MCF 10A (cell line): ENCODE measurements around the gene SMAGP. TPM values are rescaled to one million over a fixed set of nuclear protein-coding genes. Genes with fewer than 3 reads are reported as not detected.

Source experiments
- BruUV-seq: library from RNA; stranded (reverse); fragments of 400-500 nt; replicated peaks from 2 replicates; lab custom pipeline; 2021; lab: Mats Ljungman, UMichigan
- CTCF ChIA-PET: fragments of 300-600 bp; sonication (Branson Sonifier 250); formaldehyde crosslinking; extraction: SDS; loops from one replicate; lab custom pipeline; 2021; ENCODE audit warnings: antibody characterized with exemption, inconsistent platforms; lab: Yijun Ruan, JAX
- POLR2A ChIA-PET: fragments of 300-600, 350-650 bp; sonication (Branson Sonifier 250); formaldehyde crosslinking; extraction: SDS; loops from one replicate; lab custom pipeline; 2020; ENCODE audit warnings: antibody characterized with exemption, inconsistent platforms; lab: Yijun Ruan, JAX
- DNase-seq: peaks from one replicate; pipeline ENCODE4 v3.0.0-alpha.2; 2018; ENCODE audit not compliant: unreplicated experiment
- H3K27ac Mint-ChIP-seq: one replicate; pipeline ENCODE4 v1.8.0; 2022; ENCODE audit warnings: mild to moderate bottlenecking, low read depth, mixed read lengths; ENCODE audit not compliant: unreplicated experiment
- H3K27me3 Mint-ChIP-seq: one replicate; pipeline ENCODE4 v1.8.0; 2022; ENCODE audit warnings: mixed read lengths; ENCODE audit not compliant: insufficient read depth, unreplicated experiment
- H3K36me3 Mint-ChIP-seq: one replicate; pipeline ENCODE4 v1.8.0; 2022; ENCODE audit warnings: mild to moderate bottlenecking, moderate library complexity, mixed read lengths; ENCODE audit not compliant: insufficient read depth, unreplicated experiment
- H3K4me1 Mint-ChIP-seq: one replicate; pipeline ENCODE4 v1.8.0; 2022; ENCODE audit warnings: mixed read lengths; ENCODE audit not compliant: insufficient read depth, unreplicated experiment
- H3K4me3 Mint-ChIP-seq: one replicate; pipeline ENCODE4 v1.8.0; 2022; ENCODE audit warnings: mild to moderate bottlenecking, moderate library complexity, mixed read lengths; ENCODE audit not compliant: unreplicated experiment
- H3K9me3 Mint-ChIP-seq: one replicate; pipeline ENCODE4 v1.8.0; 2022; ENCODE audit warnings: mixed read lengths; ENCODE audit not compliant: unreplicated experiment
- intact Hi-C: fragments of 100-400 bp; cut with micrococcal nuclease; formaldehyde crosslinking; loops from 2 replicates; pipeline ENCODE4 v1.14.1; 2022
- total RNA-seq: library from RNA; stranded (reverse); gene quantifications from 2 replicates; pipeline ENCODE4 v1.2.3, GENCODE V29; 2022
- TF ChIP-seq, protein P1 (sequence below): fragments of 200-600 bp; IDR thresholded peaks from one replicate; pipeline ENCODE4 v1.8.0; 2022; ENCODE audit warnings: antibody characterized with exemption, mild to moderate bottlenecking; ENCODE audit not compliant: unreplicated experiment

The SMAGP gene
- total RNA-seq, 1 experiment from 2014 or later: 17.4 TPM

DNA sequence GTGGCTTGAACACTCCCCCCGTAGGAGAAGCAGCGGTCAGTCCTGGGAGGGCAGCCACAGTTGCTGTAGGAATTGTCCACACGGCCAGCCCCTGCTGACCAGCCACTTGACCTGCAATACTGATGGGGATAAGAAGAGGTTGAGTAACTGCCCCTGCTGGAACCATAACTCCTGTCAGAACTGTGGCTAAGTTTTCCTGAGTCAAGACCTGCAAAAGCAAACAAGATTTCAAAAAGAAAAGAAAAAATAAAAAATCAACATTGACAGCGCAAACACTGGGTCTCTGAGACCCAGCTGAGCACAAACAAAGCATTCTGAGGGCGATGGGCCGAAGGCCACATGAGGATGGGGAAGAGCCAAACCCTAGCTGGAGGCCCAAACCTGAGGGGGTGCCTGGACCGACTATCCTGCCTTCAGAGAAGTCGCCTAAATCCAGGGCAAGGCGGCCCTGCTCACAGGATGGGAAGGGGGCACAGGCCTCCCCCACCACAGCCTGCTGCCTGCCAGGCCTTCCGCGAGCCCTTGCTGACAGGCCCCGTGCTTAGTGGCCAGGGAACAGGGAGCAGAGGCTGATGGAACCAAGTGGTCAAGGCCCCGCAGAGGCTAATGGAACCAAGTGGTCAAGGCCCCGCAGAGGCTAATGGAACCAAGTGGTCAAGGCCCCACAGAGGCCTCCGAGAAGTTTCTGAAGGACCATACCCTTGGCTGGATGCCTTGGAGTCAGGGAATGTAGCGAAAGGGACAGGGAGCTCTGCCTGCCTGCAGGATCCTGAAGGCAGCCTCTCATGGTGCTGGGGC is 71.4 kb downstream of the SMAGP start:
- CTCF ChIA-PET: no interaction called here
- H3K27me3 Mint-ChIP-seq: no peaks in the 10 kb centered on the region

DNA sequence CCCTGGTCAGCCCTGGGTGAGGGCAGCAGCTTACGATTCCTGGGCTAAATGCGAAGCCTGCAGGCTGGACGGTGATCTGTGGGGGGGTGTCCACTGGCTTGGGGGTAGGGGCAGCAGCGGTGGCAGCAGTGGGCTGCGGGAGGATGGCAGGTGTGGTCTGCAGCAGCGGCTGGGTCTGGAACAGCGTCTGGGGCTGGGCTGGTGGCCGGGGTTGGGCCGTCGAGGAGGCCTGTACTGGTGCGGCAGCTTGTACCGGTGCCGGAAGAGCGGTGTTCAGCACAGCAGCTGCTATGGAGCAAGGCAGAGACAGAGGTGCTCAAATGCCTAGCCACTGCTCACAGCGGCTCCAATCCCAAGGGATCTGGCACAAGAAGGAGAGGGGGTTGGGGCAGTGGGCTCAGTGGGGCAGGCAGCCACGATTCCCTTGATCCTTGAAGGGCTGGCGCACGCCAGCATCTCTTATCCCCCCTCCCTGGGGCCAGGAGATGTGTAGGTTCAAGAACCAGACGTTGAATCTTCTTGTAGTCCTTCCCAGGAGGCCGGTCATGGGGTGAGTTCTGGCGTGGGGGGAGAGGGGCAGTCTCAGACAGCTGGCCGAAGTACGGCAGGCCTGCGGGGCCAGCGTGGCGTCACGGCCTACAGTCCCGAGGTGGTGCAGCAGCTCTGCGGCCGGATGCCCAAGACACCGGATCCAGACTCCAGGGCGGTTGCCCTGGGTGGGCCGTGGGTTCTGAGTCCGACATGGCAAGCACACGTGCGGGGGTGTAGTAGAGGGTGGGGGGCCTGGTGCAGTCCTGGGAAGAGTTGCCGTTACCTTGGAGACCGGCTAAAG is 72.3 kb downstream of the SMAGP start:
- Mint-ChIP-seq H3K36me3 (no peaks in the 10 kb centered on the region), H3K27me3 (no peaks in the 10 kb centered on the region), H3K4me3 (no peak overlapping the region), H3K27ac (no peak overlapping the region), H3K4me1 (no peaks in the 10 kb centered on the region), H3K9me3 (no peaks in the 10 kb centered on the region)
- CTCF ChIA-PET: interaction anchor here (0.6 kb wide), 1 partner anchor 25 kb away, joined by 3 read pairs; no protein-coding TSS in a partner anchor
- TF ChIP-seq, protein P1, sequence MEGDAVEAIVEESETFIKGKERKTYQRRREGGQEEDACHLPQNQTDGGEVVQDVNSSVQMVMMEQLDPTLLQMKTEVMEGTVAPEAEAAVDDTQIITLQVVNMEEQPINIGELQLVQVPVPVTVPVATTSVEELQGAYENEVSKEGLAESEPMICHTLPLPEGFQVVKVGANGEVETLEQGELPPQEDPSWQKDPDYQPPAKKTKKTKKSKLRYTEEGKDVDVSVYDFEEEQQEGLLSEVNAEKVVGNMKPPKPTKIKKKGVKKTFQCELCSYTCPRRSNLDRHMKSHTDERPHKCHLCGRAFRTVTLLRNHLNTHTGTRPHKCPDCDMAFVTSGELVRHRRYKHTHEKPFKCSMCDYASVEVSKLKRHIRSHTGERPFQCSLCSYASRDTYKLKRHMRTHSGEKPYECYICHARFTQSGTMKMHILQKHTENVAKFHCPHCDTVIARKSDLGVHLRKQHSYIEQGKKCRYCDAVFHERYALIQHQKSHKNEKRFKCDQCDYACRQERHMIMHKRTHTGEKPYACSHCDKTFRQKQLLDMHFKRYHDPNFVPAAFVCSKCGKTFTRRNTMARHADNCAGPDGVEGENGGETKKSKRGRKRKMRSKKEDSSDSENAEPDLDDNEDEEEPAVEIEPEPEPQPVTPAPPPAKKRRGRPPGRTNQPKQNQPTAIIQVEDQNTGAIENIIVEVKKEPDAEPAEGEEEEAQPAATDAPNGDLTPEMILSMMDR: no peak
- BruUV-seq: no TSS peak
- no peak for DNase-seq
- POLR2A ChIA-PET: interaction anchor here (0.6 to 1.6 kb wide), 3 partner anchors 26 to 688 kb away, joined by 3 to 4 read pairs (median 4); no protein-coding TSS in a partner anchor
- intact Hi-C loops: no loop called here

More for the DNA sequence above, 71.4 kb downstream of the SMAGP start:
- BruUV-seq: no TSS peak
- TF ChIP-seq, protein P1: no peak
- POLR2A ChIA-PET: interaction anchor here (0.7 kb wide), 1 partner anchor 689 kb away, joined by 3 read pairs; no protein-coding TSS in a partner anchor
- no peak for DNase-seq
- no peak overlapping the region for H3K4me3 Mint-ChIP-seq
- intact Hi-C loops: no loop called here
- no peaks in the 10 kb centered on the region for H3K36me3 Mint-ChIP-seq
- H3K9me3 Mint-ChIP-seq: no peaks in the 10 kb centered on the region
- H3K27ac Mint-ChIP-seq: no peak overlapping the region
- H3K4me1 Mint-ChIP-seq: no peaks in the 10 kb centered on the region

DNA sequence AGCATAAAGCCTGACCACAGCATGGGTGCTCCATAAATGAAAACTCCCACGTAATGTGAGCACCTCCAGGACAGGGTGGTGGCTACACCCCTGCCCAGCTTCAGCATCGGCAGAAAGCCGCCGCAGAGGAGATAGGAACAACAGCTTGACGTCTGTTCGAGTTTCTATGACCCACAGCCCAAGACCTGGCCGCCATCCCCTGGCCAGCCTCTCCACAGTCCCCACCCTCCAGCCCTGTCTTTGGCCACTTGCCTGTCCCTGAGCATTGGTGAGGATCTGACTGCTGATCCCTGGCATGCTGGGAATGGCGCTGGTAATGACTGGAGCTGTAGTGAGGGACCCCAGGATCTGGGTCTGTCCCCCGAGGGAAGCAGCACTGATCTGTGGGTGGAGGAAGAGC is 73.7 kb downstream of the SMAGP start:
- no peaks in the 10 kb centered on the region for H3K9me3 Mint-ChIP-seq
- ChIA-PET POLR2A (interaction anchor here (1.6 kb wide), 1 partner anchor 25 kb away, joined by 4 read pairs; no protein-coding TSS in a partner anchor), CTCF (no interaction called here)
- intact Hi-C loops: no loop called here
- no peaks in the 10 kb centered on the region for H3K4me1 Mint-ChIP-seq
- H3K27ac Mint-ChIP-seq: no peak overlapping the region
- TF ChIP-seq, protein P1: no peak
- H3K27me3 Mint-ChIP-seq: no peaks in the 10 kb centered on the region
- no peak for DNase-seq
- H3K4me3 Mint-ChIP-seq: no peak overlapping the region
- no peaks in the 10 kb centered on the region for H3K36me3 Mint-ChIP-seq
- no TSS peak for BruUV-seq

DNA sequence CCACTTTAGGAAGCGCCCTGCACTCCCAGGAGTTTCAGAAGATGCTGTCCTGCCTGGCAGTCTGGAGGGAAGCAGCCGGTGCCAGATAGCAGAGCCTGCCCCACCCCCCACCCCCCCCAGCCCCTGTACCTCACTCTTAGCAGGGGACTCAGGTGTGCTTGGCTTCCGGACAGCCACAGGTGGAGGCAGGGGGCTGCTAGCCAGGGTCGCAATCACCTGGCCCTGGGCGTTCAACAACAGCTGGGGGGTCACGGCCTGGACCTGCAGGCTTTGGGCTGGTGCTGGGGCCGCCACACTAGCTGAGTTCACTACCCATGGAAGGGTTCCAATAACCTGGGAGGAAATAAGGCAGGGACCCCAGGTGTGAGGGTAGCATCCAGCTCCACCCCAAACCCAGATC is 74.4 kb downstream of the SMAGP start:
- BruUV-seq: no TSS peak
- Mint-ChIP-seq H3K4me3 (no peak overlapping the region), H3K27me3 (no peaks in the 10 kb centered on the region), H3K4me1 (no peaks in the 10 kb centered on the region), H3K36me3 (no peaks in the 10 kb centered on the region), H3K9me3 (no peaks in the 10 kb centered on the region), H3K27ac (no peak overlapping the region)
- TF ChIP-seq, protein P1: no peak
- no peak for DNase-seq
- intact Hi-C loops: no loop called here
- ChIA-PET CTCF (no interaction called here), POLR2A (no interaction called here)
